Measurements from ENCODE around the gene CCBE1.

GRCh38 chr18:59431131-59431530 is 266.1 kb downstream of the CCBE1 start:
- TF ChIP-seq SIN3A (IDR thresholded peaks at IDR 0.05; ENCODE audit: borderline replicate concordance, insufficient read depth, low read length): no peak
- TF ChIP-seq, protein P1, sequence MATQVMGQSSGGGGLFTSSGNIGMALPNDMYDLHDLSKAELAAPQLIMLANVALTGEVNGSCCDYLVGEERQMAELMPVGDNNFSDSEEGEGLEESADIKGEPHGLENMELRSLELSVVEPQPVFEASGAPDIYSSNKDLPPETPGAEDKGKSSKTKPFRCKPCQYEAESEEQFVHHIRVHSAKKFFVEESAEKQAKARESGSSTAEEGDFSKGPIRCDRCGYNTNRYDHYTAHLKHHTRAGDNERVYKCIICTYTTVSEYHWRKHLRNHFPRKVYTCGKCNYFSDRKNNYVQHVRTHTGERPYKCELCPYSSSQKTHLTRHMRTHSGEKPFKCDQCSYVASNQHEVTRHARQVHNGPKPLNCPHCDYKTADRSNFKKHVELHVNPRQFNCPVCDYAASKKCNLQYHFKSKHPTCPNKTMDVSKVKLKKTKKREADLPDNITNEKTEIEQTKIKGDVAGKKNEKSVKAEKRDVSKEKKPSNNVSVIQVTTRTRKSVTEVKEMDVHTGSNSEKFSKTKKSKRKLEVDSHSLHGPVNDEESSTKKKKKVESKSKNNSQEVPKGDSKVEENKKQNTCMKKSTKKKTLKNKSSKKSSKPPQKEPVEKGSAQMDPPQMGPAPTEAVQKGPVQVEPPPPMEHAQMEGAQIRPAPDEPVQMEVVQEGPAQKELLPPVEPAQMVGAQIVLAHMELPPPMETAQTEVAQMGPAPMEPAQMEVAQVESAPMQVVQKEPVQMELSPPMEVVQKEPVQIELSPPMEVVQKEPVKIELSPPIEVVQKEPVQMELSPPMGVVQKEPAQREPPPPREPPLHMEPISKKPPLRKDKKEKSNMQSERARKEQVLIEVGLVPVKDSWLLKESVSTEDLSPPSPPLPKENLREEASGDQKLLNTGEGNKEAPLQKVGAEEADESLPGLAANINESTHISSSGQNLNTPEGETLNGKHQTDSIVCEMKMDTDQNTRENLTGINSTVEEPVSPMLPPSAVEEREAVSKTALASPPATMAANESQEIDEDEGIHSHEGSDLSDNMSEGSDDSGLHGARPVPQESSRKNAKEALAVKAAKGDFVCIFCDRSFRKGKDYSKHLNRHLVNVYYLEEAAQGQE (IDR thresholded peaks at IDR 0.05; ENCODE audit: insufficient read depth in 1 of 2, low read depth in 2 of 2, low read length in 2 of 2): no peak

All from PFSK-1 (cell line).